SK-N-SH (cell line): ENCODE results near the gene SP100.

ENCODE experiments used
- GABPA ChIP-seq: IDR thresholded peaks from 2 replicates; pipeline ENCODE4 v1.4.0; 2012; ENCODE audit warnings: low read depth, mild to moderate bottlenecking
- GATA2 ChIP-seq: sonication (generic); formaldehyde crosslinking; IDR thresholded peaks from 2 replicates; pipeline ENCODE4 v1.5.0; 2020; ENCODE audit warnings: mild to moderate bottlenecking, missing genetic modification reagents
- ZBTB33 ChIP-seq: IDR thresholded peaks from 2 replicates; pipeline ENCODE4 v1.4.0; 2012; ENCODE audit warnings: low read depth, borderline replicate concordance

GRCh38 chr2:230382108-230382507 is 33.9 kb upstream of the SP100 start:
- TF ChIP-seq GABPA (no peak), ZBTB33 (no peak), GATA2 (no peak)
